SK-N-SH (cell line): ENCODE data around the gene PSMB2.

Source experiments
- CTCF ChIP-seq: fragments of 200-600 bp; sonication (generic); IDR thresholded peaks from 2 replicates; pipeline ENCODE4 v1.6.1; 2017; ENCODE audit warnings: antibody characterized with exemption, mild to moderate bottlenecking, moderate library complexity
- ELF1 ChIP-seq: IDR thresholded peaks from 2 replicates; pipeline ENCODE4 v1.4.0; 2012
- EP300 ChIP-seq, 2 experiments: IDR thresholded peaks; 2 replicates each; pipeline versions ENCODE4 v1.4.0 to v1.6.1; 2012; ENCODE audit warnings: borderline replicate concordance in 1 of 2, low read depth in 1 of 2, low read length in 1 of 2
- FOSL2 ChIP-seq: IDR thresholded peaks from 2 replicates; pipeline ENCODE4 v1.4.0; 2012; ENCODE audit warnings: low read depth, mild to moderate bottlenecking, moderate library complexity, borderline replicate concordance
- GATA2 ChIP-seq: sonication (generic); formaldehyde crosslinking; IDR thresholded peaks from 2 replicates; pipeline ENCODE4 v1.5.0; 2020; ENCODE audit warnings: mild to moderate bottlenecking, missing genetic modification reagents
- JUND ChIP-seq: IDR thresholded peaks from 2 replicates; pipeline ENCODE4 v1.4.0; 2012
- MAX ChIP-seq: IDR thresholded peaks from 2 replicates; pipeline ENCODE4 v1.4.0; 2012; ENCODE audit warnings: low read depth
- NFIC ChIP-seq: IDR thresholded peaks from 2 replicates; pipeline ENCODE4 v1.4.0; 2012; ENCODE audit warnings: borderline replicate concordance
- POLR2AphosphoS5 ChIP-seq: IDR thresholded peaks from 2 replicates; pipeline ENCODE4 v1.6.1; 2012; ENCODE audit warnings: low read depth, low read length
- REST ChIP-seq: IDR thresholded peaks from 2 replicates; pipeline ENCODE4 v1.6.1; 2012; ENCODE audit warnings: mild to moderate bottlenecking, low read depth, low read length, moderate library complexity
- TEAD4 ChIP-seq: IDR thresholded peaks from 2 replicates; pipeline ENCODE4 v1.4.0; 2012; ENCODE audit warnings: mild to moderate bottlenecking, borderline replicate concordance; ENCODE audit not compliant: insufficient read depth
- USF1 ChIP-seq: IDR thresholded peaks from 2 replicates; pipeline ENCODE4 v1.4.0; 2012; ENCODE audit warnings: low read depth, borderline replicate concordance
- YY1 ChIP-seq: IDR thresholded peaks from 2 replicates; pipeline ENCODE4 v1.4.0; 2012; ENCODE audit warnings: low read depth, mild to moderate bottlenecking
- ZBTB33 ChIP-seq: IDR thresholded peaks from 2 replicates; pipeline ENCODE4 v1.4.0; 2012; ENCODE audit warnings: low read depth, borderline replicate concordance

- TF ChIP-seq REST: no peak
- TF ChIP-seq JUND: no peak
- TF ChIP-seq CTCF: no peak
- no peak for TF ChIP-seq NFIC
- no peak for TF ChIP-seq GATA2
- TF ChIP-seq USF1: no peak
- TF ChIP-seq ZBTB33: no peak
- TF ChIP-seq POLR2AphosphoS5: no peak
- no peak for TF ChIP-seq MAX
- no peak for TF ChIP-seq YY1
- TF ChIP-seq EP300 (IDR thresholded peaks at IDR 0.05; ENCODE audit: borderline replicate concordance in 1 of 2, low read depth in 1 of 2, low read length in 1 of 2): no peak
- TF ChIP-seq ELF1: no peak
- no peak for TF ChIP-seq TEAD4
- no peak for TF ChIP-seq FOSL2
These were observed 54.5 kb downstream of the PSMB2 start for GRCh38 chr1:35586808-35587207.
